Stimulated activated CD4-positive, alpha-beta T cell treated with anti-CD3 and anti-CD28 coated beads, Interleukin-2, amount 100 ng/mL, for 24 hours (primary cell): Measurements from ENCODE around the gene HIP1.
"Not testable (repeated sequence)": the region's sequence is repeated elsewhere in the genome, so short reads cannot be mapped to it uniquely, and the experiment has no call there.

Experiments used
- DNase-seq, 2 donors: peaks; one replicate each; pipeline ENCODE4 v3.0.0-alpha.2; 2020

Gene HIP1

GRCh38 chr7:75738604-75738974 is at the start of gene HIP1:
HIP1 (minus strand) TSS chr7:75738941; CDS start chr7:75738920, 21 bp downstream.
- DNase-seq: no peak

GRCh38 chr7:75788154-75788847 is 49.6 kb upstream of the HIP1 start:
- DNase-seq: not testable (repeated sequence)

GRCh38 chr7:75783058-75783457 is 44.3 kb upstream of the HIP1 start:
- not testable (repeated sequence) for DNase-seq

- DNase-seq: not testable (repeated sequence)
Measured at GRCh38 chr7:75780647-75781273, 42.0 kb upstream of the HIP1 start.

- not testable (repeated sequence) for DNase-seq
Measured at GRCh38 chr7:75779516-75779915, 40.8 kb upstream of the HIP1 start.

GRCh38 chr7:75779035-75779434 is 40.3 kb upstream of the HIP1 start:
- DNase-seq: not testable (repeated sequence)

GRCh38 chr7:75776295-75776971 is 37.7 kb upstream of the HIP1 start:
- DNase-seq: peak; percentile 57 to 65

- not testable (repeated sequence) for DNase-seq
Measured at GRCh38 chr7:75773958-75774357, 35.2 kb upstream of the HIP1 start.

- DNase-seq: no peak
Measured at GRCh38 chr7:75772081-75773077, 33.6 kb upstream of the HIP1 start, which contains the start of gene CCL26. CCL26 (minus strand) TSS chr7:75772211; CDS start chr7:75772176, 35 bp downstream.

GRCh38 chr7:75771224-75771623 is 32.5 kb upstream of the HIP1 start:
- no peak for DNase-seq

GRCh38 chr7:75762350-75762917 is 23.7 kb upstream of the HIP1 start:
- DNase-seq: no peak

GRCh38 chr7:75761801-75762200 is 23.1 kb upstream of the HIP1 start:
- not testable (repeated sequence) for DNase-seq

GRCh38 chr7:75758491-75758890 is 19.8 kb upstream of the HIP1 start:
- no peak for DNase-seq

GRCh38 chr7:75757860-75758259 is 19.1 kb upstream of the HIP1 start:
- no peak for DNase-seq

- DNase-seq: no peak
Measured at GRCh38 chr7:75756991-75757676, 18.4 kb upstream of the HIP1 start.

- no peak for DNase-seq
Measured at GRCh38 chr7:75756206-75756990, 17.7 kb upstream of the HIP1 start.

- no peak for DNase-seq
Measured at GRCh38 chr7:75743455-75743859, 4.7 kb upstream of the HIP1 start.

GRCh38 chr7:75740846-75741497 is 2.2 kb upstream of the HIP1 start:
- no peak for DNase-seq

GRCh38 chr7:75739796-75740672 is 1.3 kb upstream of the HIP1 start:
- DNase-seq: peak in 1 of 2 donors; percentile 22
